Skeletal muscle tissue (tissue), 4 donors: ENCODE measurements around the gene FAM90A26. TPM values are rescaled to one million over a fixed set of nuclear protein-coding genes. Genes with fewer than 3 reads are reported as not detected.
"Not testable (repeated sequence)": the region's sequence is repeated elsewhere in the genome, so short reads cannot be mapped to it uniquely, and the experiment has no call there.

Source experiments
- H3K27ac ChIP-seq: one replicate; pipeline ENCODE4 v1.7.0; 2013; ENCODE audit warnings: mild to moderate bottlenecking, low read depth, low read length, inconsistent platforms
- H3K27me3 ChIP-seq, 3 donors: one replicate each; pipeline ENCODE4 v1.7.0; 2013; ENCODE audit warnings: low read length in 3 of 3; ENCODE audit not compliant: control insufficient read depth in 3 of 3, insufficient read depth in 3 of 3
- H3K36me3 ChIP-seq, 3 donors: one replicate each; pipeline ENCODE4 v1.7.0; 2013; ENCODE audit warnings: low read length in 3 of 3; ENCODE audit not compliant: control insufficient read depth in 3 of 3, insufficient read depth in 3 of 3
- H3K4me1 ChIP-seq, 3 donors: one replicate each; pipeline ENCODE4 v1.7.0; 2013; ENCODE audit warnings: low read length in 3 of 3, mild to moderate bottlenecking in 3 of 3; ENCODE audit not compliant: control insufficient read depth in 3 of 3, insufficient read depth in 3 of 3
- H3K4me3 ChIP-seq, 3 donors: one replicate each; pipeline ENCODE4 v1.7.0; 2013; ENCODE audit warnings: low read length in 3 of 3
- H3K9ac ChIP-seq, 3 donors: one replicate each; pipeline ENCODE4 v1.7.0; 2013; ENCODE audit warnings: low read length in 3 of 3, mild to moderate bottlenecking in 3 of 3, moderate library complexity in 2 of 3, low read depth in 1 of 3
- H3K9me3 ChIP-seq, 3 donors: one replicate each; pipeline ENCODE4 v1.7.0; 2013; ENCODE audit warnings: low read length in 3 of 3; ENCODE audit not compliant: control insufficient read depth in 3 of 3
- total RNA-seq: library from RNA; depleted of rRNA; stranded (reverse); fragments of >200 nt; gene quantifications from one replicate; pipeline ENCODE4 v1.2.3, GENCODE V29; 2014
- donor health status: Osteomylitis.

FAM90A26 gene
- total RNA-seq, 1 donor from 2014 or later = not detected

- not testable (repeated sequence) for H3K27me3 ChIP-seq, H3K9ac ChIP-seq, H3K27ac ChIP-seq, H3K36me3 ChIP-seq, H3K4me3 ChIP-seq, H3K9me3 ChIP-seq, H3K4me1 ChIP-seq
Measured at GRCh38 chr4:9158392-9158791, 11.8 kb upstream of the FAM90A26 start.

DNA sequence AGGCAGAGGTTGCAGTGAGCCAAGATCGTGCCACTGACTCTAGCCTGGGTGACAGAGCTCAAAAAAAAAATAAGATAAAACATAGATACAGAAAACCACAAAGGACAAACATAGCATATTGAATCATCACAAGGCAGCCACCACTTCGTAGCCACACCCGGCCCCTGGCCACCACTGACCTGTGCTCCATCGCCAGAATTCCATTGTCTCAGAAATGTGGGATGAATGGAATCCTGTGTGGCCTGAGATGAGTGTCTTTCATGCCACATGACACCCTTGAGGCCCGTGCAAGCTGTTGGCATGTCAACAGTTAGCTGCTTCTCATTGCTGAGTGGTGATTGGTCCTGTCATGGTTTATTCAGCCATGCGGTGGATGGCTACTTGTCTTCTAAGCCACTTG is 10.2 kb upstream of the FAM90A26 start:
- H3K9ac ChIP-seq, H3K27me3 ChIP-seq, H3K9me3 ChIP-seq, H3K27ac ChIP-seq, H3K4me3 ChIP-seq, H3K4me1 ChIP-seq, H3K36me3 ChIP-seq: not testable (repeated sequence)

DNA sequence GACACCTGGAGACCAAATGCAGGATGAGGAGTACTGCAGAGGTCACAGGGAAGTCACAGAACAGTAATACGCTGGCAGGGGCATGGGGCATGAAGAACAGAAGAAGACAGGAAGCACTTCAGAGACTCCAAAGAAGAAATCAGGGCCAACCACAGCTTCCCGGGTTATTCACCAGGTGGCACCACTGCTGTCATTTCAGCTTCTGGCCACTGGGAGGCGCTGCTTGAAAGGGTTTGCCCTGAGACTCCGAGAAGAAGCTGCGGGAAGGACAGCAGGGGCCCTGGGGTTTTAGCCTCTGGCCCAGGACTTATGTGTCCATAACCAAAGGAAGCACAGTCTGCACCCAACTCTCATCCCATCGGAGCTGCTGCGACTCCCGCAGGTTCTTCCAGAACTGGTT is 4.2 kb upstream of the FAM90A26 start:
- not testable (repeated sequence) for H3K4me1 ChIP-seq, H3K4me3 ChIP-seq, H3K27ac ChIP-seq, H3K9ac ChIP-seq, H3K27me3 ChIP-seq, H3K9me3 ChIP-seq, H3K36me3 ChIP-seq

DNA sequence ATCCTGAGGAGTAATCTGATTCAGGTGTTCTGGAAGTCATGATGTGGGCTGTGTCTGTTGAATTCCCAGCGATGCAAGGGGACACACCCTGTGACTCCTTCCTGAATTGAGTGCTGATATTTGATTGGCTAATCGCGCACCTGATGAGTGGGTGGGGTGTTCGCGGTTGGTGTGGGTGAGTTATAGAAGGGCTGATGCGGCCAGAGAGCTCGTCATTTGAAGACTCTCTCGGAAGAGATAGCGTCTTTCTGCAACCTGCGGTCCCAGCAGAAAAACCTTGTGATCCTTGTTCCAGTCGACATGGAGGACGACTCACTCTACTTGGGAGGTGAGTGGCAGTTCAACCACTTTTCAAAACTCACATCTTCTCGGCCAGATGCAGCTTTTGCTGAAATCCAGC is 40.1 kb downstream of the FAM90A26 start, which contains the start of gene USP17L10:
Gene USP17L10, plus strand, starts transcription at position 301 of the 400 bp plus-strand sequence. Its CDS starts 0 bp downstream, at position 301.
- H3K27me3 ChIP-seq, H3K36me3 ChIP-seq, H3K9ac ChIP-seq, H3K4me1 ChIP-seq, H3K4me3 ChIP-seq, H3K27ac ChIP-seq, H3K9me3 ChIP-seq: not testable (repeated sequence)

DNA sequence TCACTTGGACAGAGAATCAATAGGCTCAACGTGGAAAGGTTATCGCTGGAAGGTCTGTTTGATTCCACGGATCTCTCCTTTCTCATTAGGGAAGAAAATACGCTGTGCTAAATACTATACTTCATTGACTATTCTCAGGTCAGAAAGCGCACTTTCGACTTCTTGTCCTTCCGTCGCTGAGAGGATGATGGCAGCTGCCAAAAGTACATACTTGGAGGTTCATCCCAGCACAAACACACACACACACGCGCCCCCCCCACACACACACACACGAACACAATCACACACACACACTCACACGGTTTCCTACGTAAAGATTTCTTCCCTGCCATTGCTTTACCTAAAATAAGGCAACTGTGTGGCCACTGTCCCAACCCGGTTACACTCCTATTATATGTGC is 44.5 kb downstream of the FAM90A26 start:
- not testable (repeated sequence) for H3K9ac ChIP-seq, H3K27ac ChIP-seq, H3K27me3 ChIP-seq, H3K36me3 ChIP-seq, H3K4me3 ChIP-seq, H3K4me1 ChIP-seq, H3K9me3 ChIP-seq

DNA sequence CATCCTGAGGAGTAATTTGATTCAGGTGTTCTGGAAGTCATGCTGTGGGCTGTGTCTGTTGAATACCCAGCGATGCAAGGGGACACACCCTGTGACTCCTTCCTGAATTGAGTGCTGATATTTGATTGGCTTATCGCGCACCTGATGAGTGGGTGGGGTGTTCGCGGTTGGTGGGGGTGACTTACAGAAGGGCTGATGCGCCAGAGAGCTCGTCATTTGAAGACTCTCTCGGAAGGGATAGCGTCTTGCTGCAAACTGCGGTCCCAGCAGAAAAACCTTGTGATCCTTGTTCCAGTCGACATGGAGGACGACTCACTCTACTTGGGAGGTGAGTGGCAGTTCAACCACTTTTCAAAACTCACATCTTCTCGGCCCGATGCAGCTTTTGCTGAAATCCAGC is 44.9 kb downstream of the FAM90A26 start, which contains the start of gene USP17L11:
Gene USP17L11, plus strand, starts transcription at position 301 of the 400 bp plus-strand sequence. Its CDS starts 0 bp downstream, at position 301.
- H3K27ac ChIP-seq, H3K27me3 ChIP-seq, H3K9ac ChIP-seq, H3K4me1 ChIP-seq, H3K9me3 ChIP-seq, H3K4me3 ChIP-seq, H3K36me3 ChIP-seq: not testable (repeated sequence)

DNA sequence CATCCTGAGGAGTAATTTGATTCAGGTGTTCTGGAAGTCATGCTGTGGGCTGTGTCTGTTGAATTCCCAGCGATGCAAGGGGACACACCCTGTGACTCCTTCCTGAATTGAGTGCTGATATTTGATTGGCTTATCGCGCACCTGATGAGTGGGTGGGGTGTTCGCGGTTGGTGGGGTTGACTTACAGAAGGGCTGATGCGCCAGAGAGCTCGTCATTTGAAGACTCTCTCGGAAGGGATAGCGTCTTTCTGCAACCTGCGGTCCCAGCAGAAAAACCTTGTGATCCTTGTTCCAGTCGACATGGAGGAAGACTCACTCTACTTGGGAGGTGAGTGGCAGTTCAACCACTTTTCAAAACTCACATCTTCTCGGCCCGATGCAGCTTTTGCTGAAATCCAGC is 49.6 kb downstream of the FAM90A26 start, which contains the start of gene USP17L12:
Gene USP17L12, plus strand, starts transcription at position 301 of the 400 bp plus-strand sequence. Its CDS starts 0 bp downstream, at position 301.
- not testable (repeated sequence) for H3K27ac ChIP-seq, H3K27me3 ChIP-seq, H3K9me3 ChIP-seq

DNA sequence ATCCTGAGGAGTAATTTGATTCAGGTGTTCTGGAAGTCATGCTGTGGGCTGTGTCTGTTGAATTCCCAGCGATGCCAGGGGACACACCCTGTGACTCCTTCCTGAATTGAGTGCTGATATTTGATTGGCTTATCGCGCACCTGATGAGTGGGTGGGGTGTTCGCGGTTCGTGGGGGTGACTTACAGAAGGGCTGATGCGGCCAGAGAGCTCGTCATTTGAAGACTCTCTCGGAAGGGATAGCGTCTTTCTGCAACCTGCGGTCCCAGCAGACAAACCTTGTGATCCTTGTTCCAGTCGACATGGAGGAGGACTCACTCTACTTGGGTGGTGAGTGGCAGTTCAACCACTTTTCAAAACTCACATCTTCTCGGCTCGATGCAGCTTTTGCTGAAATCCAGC is 54.4 kb downstream of the FAM90A26 start, which contains the start of gene USP17L13:
Gene USP17L13, plus strand, starts transcription at position 301 of the 400 bp plus-strand sequence. Its CDS starts 0 bp downstream, at position 301.
- not testable (repeated sequence) for H3K4me1 ChIP-seq, H3K36me3 ChIP-seq, H3K9me3 ChIP-seq, H3K27me3 ChIP-seq, H3K27ac ChIP-seq, H3K9ac ChIP-seq, H3K4me3 ChIP-seq

More for the DNA sequence above, 49.6 kb downstream of the FAM90A26 start, which contains the start of gene USP17L12:
- H3K9ac ChIP-seq, H3K4me1 ChIP-seq, H3K4me3 ChIP-seq, H3K36me3 ChIP-seq: not testable (repeated sequence)

Other genes with a start within 250 kb of the FAM90A26 start
- gene USP17L10, start 40.2 kb downstream of the FAM90A26 start, total RNA-seq = not detected
- not detected for gene USP17L11, start 45.0 kb downstream of the FAM90A26 start, total RNA-seq
- not detected for gene USP17L12, start 49.7 kb downstream of the FAM90A26 start, total RNA-seq
- gene USP17L13, start 54.5 kb downstream of the FAM90A26 start, total RNA-seq = not detected
- not detected for gene USP17L15, start 64.0 kb downstream of the FAM90A26 start, total RNA-seq
- gene USP17L17, start 73.5 kb downstream of the FAM90A26 start, total RNA-seq = not detected
- gene USP17L18, start 78.2 kb downstream of the FAM90A26 start, total RNA-seq = not detected
- gene USP17L19, start 83.0 kb downstream of the FAM90A26 start, total RNA-seq = not detected
- not detected for gene USP17L20, start 87.7 kb downstream of the FAM90A26 start, total RNA-seq
- gene USP17L21, start 92.5 kb downstream of the FAM90A26 start, total RNA-seq = not detected
- gene USP17L22, start 97.2 kb downstream of the FAM90A26 start, total RNA-seq = not detected
- gene USP17L24, start 154.8 kb downstream of the FAM90A26 start, total RNA-seq = not detected
- not detected for gene USP17L25, start 159.5 kb downstream of the FAM90A26 start, total RNA-seq
- gene USP17L26, start 164.2 kb downstream of the FAM90A26 start, total RNA-seq = not detected
- not detected for gene USP17L5, start 169.0 kb downstream of the FAM90A26 start, total RNA-seq
- not detected for gene USP17L27, start 173.7 kb downstream of the FAM90A26 start, total RNA-seq
- not detected for gene USP17L28, start 178.5 kb downstream of the FAM90A26 start, total RNA-seq
- not detected for gene USP17L29, start 183.2 kb downstream of the FAM90A26 start, total RNA-seq
- gene USP17L30, start 192.7 kb downstream of the FAM90A26 start, total RNA-seq = not detected